ENCODE measurements around the gene TRIM33. TPM values are rescaled to one million over a fixed set of nuclear protein-coding genes. Genes with fewer than 3 reads are reported as not detected.
A peak's percentile ranks its signal among the peaks of the same experiment; 100 is the strongest.

Gene TRIM33
- 16.5 and 21.1 TPM in 2 replicates for total RNA-seq (2014; rRNA removed; shearing (Covaris generic))

- peak; percentile 89 for DNase-seq (ENCODE audit: low spot score)
- in situ Hi-C loops (cut with HindIII; ENCODE audit: low sequenced_read_pairs) = no loop called here
These were observed at the start of gene TRIM33 for GRCh38 chr1:114511032-114511785. TSS of gene TRIM33 (minus strand) at chr1:114511203. CDS start at chr1:114511076, 127 bp downstream.

DNA sequence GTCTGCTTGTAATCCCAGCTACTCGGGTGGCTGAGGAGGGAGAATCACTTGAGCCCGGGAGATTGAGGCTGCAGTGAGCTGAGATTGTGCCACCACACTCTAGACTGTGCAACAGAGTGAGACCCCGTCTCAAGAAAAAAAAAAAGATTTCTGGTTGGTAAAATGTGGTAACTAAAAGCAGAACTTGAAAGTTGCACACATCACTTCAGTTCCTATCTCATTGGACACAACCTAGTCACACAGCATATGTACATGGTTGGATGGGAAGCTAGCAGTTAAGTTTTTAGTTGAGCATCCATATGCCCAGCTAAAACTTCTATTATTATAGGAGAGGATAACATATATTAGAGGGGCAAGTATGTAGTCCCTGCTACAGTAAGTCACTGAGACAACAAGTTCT is 48.4 kb upstream of the TRIM33 start:
- in situ Hi-C loops (cut with HindIII; ENCODE audit: low sequenced_read_pairs) = no loop called here
- no peak for DNase-seq (ENCODE audit: low spot score)

- in situ Hi-C loops (cut with HindIII; ENCODE audit: low sequenced_read_pairs) = no loop called here
- peak; percentile 12 for DNase-seq (ENCODE audit: low spot score)
These were observed 47.5 kb upstream of the TRIM33 start for GRCh38 chr1:114558544-114558943.

DNA sequence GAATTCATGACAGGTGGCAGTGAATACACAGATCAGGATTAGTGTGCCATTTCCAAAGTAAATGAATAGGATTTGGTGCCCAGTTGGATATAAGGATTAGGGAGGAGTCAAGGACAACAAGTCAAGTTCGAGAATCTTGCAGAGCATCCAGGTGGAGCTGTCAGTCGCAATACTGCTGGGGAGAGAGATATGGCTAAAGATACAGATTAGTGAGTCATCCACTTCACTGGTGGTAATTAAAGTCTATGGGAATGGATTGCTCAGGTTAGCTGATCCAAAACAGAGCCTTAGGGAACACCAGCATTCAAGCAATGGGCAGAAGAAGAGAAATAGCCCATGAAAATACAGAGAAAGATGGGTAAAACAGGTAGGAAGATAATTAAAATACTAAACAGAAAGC is 43.6 kb upstream of the TRIM33 start:
- no peak for DNase-seq (ENCODE audit: low spot score)
- in situ Hi-C loops (cut with HindIII; ENCODE audit: low sequenced_read_pairs) = no loop called here

DNA sequence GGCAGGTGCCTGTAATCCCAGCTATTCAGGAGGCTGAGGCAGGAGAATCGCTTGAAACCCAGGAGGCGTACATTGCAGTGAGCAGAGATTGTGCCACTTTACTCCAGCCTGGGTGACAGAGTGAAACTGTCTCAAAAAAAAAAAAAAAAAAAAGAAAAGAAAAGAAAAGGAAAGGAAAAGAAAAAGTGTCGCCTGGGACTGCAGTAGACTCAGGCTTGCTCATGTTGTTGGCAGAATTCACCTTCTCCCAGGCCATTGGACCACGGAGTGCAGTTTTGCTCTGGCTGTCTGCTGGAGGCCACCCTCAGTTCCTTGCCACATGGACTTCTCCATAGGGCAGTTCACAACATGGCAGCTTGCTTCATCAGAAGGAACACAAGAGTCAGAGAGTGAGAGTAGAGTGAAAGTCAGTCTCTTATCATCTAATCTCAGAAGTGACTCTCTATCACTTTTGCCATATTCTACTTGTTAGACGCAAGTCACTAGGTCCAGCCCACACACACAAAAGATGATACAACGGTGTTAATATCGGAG is 41.2 kb upstream of the TRIM33 start:
- DNase-seq (ENCODE audit: low spot score) = no peak
- in situ Hi-C loops (cut with HindIII; ENCODE audit: low sequenced_read_pairs) = no loop called here

DNA sequence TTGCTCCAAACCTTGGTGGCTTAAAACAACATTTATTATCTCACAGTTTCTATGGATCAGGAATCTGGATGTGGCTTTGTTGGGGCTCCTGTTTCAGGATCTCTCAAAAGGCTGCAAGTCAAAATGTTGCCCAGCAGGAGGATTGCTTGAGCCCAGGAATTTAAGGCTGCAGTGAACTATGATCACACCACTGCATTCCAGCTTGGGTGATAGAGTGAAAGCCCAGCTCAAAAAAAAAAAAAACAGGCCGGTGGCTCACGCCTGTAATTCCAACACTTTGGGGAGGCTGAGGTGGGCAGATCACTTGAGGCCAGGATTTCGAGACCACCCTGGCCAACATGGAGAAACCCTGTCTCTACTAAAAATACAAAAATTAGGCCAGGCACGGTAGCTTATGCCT is 40.4 kb upstream of the TRIM33 start:
- DNase-seq (ENCODE audit: low spot score) = no peak
- in situ Hi-C loops (cut with HindIII; ENCODE audit: low sequenced_read_pairs) = no loop called here

GRCh38 chr1:114550336-114550735 is 39.3 kb upstream of the TRIM33 start:
- in situ Hi-C loops (cut with HindIII; ENCODE audit: low sequenced_read_pairs) = no loop called here
- DNase-seq (ENCODE audit: low spot score) = no peak

GRCh38 chr1:114549137-114549536 is 38.1 kb upstream of the TRIM33 start:
- in situ Hi-C loops (cut with HindIII; ENCODE audit: low sequenced_read_pairs) = no loop called here
- no peak for DNase-seq (ENCODE audit: low spot score)

GRCh38 chr1:114547076-114547475 is 36.1 kb upstream of the TRIM33 start:
- in situ Hi-C loops (cut with HindIII; ENCODE audit: low sequenced_read_pairs) = no loop called here
- DNase-seq (ENCODE audit: low spot score) = no peak

GRCh38 chr1:114545796-114546195 is 34.8 kb upstream of the TRIM33 start:
- in situ Hi-C loops (cut with HindIII; ENCODE audit: low sequenced_read_pairs) = no loop called here

GRCh38 chr1:114545315-114545714 is 34.3 kb upstream of the TRIM33 start:
- in situ Hi-C loops (cut with HindIII; ENCODE audit: low sequenced_read_pairs) = no loop called here
- no peak for DNase-seq (ENCODE audit: low spot score)

More at GRCh38 chr1:114545796-114546195, 34.8 kb upstream of the TRIM33 start:
- DNase-seq (ENCODE audit: low spot score) = no peak

- no peak for DNase-seq (ENCODE audit: low spot score)
- in situ Hi-C loops (cut with HindIII; ENCODE audit: low sequenced_read_pairs) = no loop called here
These were observed 29.8 kb upstream of the TRIM33 start for GRCh38 chr1:114540821-114541220.

GRCh38 chr1:114540272-114540671 is 29.3 kb upstream of the TRIM33 start:
- no peak for DNase-seq (ENCODE audit: low spot score)
- in situ Hi-C loops (cut with HindIII; ENCODE audit: low sequenced_read_pairs) = no loop called here

DNA sequence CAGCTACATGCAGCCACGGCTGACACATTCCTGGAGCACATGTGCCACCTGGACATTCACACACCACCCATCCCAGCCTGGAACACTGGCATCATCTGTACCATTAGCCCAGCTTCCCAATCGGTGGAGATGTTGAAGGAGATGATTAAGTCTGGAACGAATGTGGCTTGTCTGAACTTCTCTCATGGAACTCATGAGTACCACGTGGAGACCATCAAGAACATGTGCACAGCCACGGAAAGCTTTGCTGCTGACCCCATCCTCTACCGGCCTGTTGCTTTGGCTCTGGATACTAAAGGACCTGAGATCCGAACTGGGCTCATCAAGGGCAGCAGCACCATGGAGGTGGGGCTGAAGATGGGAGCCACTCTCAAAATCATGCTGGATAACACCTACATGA is 25.0 kb upstream of the TRIM33 start:
- in situ Hi-C loops (cut with HindIII; ENCODE audit: low sequenced_read_pairs) = no loop called here
- no peak for DNase-seq (ENCODE audit: low spot score)

- DNase-seq (ENCODE audit: low spot score) = no peak
- in situ Hi-C loops (cut with HindIII; ENCODE audit: low sequenced_read_pairs) = no loop called here
These were observed 24.4 kb upstream of the TRIM33 start for GRCh38 chr1:114535401-114535800.

- in situ Hi-C loops (cut with HindIII; ENCODE audit: low sequenced_read_pairs) = no loop called here
- no peak for DNase-seq (ENCODE audit: low spot score)
These were observed 20.1 kb upstream of the TRIM33 start for GRCh38 chr1:114531094-114531493.

DNA sequence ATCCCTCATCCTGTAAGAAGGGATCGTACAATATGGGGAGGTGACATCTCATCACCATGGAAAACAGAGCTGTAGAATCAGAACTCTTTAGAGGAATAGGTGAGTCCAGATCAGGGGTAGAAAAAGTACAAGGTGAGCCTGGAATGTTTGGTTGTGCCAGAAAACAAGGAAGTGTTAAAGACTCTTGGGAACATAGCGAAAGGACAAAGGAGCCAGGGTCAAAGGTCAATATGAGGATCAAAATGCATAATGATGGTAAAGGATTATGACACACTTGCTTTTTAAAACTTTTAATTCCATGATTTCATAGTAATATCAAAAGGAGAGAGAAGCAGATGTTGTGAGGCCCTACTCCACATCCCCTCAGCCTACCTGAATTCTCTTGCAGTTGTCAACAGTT is 19.2 kb upstream of the TRIM33 start:
- in situ Hi-C loops (cut with HindIII; ENCODE audit: low sequenced_read_pairs) = no loop called here
- DNase-seq (ENCODE audit: low spot score) = no peak

- in situ Hi-C loops (cut with HindIII; ENCODE audit: low sequenced_read_pairs) = no loop called here
These were observed 13.9 kb upstream of the TRIM33 start for GRCh38 chr1:114524944-114525343.

GRCh38 chr1:114522264-114522575 is 11.2 kb upstream of the TRIM33 start:
- no peak for DNase-seq (ENCODE audit: low spot score)
- in situ Hi-C loops (cut with HindIII; ENCODE audit: low sequenced_read_pairs) = no loop called here

More at GRCh38 chr1:114524944-114525343, 13.9 kb upstream of the TRIM33 start:
- DNase-seq (ENCODE audit: low spot score) = no peak

- in situ Hi-C loops (cut with HindIII; ENCODE audit: low sequenced_read_pairs) = no loop called here
- no peak for DNase-seq (ENCODE audit: low spot score)
These were observed 10.6 kb upstream of the TRIM33 start for GRCh38 chr1:114521396-114522263.
